Stimulated activated CD8-positive, alpha-beta memory T cell treated with anti-CD3 and anti-CD28 coated beads, Interleukin-15, amount 100 ng/mL, for 1 hour (primary cell): ENCODE results near the gene FAHD2B.
"Not testable (repeated sequence)": the region's sequence is repeated elsewhere in the genome, so short reads cannot be mapped to it uniquely, and the experiment has no call there.

Source experiments
- DNase-seq: peaks from one replicate; pipeline ENCODE4 v3.0.0-alpha.2; 2020; ENCODE audit warnings: low read depth

The FAHD2B gene, protein sequence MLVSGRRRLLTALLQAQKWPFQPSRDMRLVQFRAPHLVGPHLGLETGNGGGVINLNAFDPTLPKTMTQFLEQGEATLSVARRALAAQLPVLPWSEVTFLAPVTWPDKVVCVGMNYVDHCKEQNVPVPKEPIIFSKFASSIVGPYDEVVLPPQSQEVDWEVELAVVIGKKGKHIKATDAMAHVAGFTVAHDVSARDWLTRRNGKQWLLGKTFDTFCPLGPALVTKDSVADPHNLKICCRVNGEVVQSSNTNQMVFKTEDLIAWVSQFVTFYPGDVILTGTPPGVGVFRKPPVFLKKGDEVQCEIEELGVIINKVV

DNA sequence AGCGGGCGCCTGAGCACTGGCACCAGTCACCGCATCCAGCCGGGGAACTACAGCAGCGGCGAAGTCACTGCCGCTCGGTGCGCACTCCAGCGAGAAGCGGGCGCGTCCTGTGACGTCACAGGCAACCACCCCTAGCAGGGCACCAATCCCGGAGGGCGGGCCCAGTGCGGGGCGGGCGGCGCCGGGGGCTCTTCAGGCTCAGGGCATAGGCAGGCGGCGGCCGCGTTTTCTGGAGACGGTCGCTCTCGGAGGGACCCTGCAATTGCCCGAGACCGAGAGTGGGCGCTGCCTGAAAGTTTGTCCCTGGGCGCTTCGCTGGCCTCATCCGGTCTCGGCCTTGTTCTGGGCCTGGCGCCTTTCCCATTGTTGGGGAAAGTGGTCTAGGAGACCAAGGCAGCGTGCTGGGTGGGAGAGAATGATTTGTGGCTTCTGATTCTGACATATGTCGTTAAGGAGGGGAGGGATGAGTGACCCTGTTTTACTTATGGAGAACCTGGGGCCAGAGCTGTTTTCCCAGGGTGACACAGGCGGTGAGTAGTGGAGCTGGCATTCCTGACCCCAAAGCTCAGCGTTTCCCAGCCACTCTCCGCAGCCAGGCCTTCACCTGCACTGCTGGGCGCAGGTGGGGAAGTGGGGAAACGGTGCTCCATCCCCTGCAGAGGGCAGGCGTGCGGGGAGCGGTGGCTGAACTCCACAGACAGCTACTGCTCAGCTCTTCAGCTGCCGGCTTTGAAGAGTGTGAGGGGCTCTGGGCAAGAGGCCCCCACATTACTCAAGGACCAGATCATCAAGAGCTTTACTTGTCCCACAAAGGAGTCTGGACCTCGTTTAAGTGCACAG, at the start of gene FAHD2B:
Gene FAHD2B (minus strand): TSS at position 111 of the 840 bp plus-strand sequence. CDS start 3,176 bp downstream, outside the sequence.
- peak; percentile 72 for DNase-seq

DNA sequence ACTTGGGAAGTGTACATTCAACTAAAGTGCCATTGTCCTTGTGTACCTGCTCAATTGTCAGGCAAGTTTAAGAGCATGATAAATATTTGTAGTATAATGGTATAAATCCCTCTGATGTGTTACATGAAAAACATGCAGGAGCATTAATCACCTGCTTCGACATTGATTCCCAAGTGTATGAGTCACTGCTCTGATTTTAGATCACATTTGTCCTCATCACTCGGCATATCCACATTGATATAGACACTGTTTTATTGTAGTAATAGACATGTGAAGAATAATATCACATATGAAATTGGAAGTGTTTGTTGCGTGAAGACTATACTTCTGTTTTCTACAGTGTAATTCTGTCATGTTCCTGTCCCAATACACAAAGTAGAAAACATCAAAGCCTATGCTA, 49.3 kb upstream of the FAHD2B start:
- not testable (repeated sequence) for DNase-seq

DNA sequence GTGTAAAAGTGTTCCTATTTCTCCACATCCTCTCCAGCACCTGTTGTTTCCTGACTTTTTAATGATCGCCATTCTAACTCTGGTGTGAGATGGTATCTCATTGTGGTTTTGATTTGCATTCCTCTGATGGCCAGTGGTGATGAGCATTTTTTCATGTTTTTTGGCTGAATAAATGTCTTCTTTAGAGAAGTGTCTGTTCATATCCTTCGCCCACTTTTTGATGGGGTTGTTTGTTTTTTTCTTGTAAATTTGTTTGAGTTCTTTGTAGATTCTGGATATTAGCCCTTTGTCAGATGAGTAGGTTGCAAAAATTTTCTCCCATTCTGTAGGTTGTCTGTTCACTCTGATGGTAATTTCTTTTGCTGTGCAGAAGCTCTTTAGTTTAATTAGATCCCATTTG, 34.4 kb upstream of the FAHD2B start:
- DNase-seq: not testable (repeated sequence)

DNA sequence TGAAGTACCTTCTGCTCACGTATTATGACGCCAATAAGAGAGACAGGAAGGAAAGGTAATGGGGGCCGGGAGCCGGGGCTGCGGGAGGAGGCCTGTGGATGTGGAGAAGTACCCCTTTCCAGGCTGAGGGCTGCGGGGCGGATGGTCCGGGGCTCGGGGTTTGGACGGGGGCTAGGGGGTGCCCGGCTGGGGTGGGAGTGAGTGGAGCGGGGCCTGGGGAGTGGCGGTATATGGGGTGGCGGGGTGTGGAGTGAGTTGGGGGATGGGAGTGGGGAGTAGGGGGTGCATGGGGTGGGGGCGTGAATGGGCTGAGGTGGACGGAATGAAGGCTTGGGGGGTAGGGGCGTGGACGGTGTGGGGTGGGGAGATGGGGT, 19.2 kb upstream of the FAHD2B start:
- DNase-seq: not testable (repeated sequence)

DNA sequence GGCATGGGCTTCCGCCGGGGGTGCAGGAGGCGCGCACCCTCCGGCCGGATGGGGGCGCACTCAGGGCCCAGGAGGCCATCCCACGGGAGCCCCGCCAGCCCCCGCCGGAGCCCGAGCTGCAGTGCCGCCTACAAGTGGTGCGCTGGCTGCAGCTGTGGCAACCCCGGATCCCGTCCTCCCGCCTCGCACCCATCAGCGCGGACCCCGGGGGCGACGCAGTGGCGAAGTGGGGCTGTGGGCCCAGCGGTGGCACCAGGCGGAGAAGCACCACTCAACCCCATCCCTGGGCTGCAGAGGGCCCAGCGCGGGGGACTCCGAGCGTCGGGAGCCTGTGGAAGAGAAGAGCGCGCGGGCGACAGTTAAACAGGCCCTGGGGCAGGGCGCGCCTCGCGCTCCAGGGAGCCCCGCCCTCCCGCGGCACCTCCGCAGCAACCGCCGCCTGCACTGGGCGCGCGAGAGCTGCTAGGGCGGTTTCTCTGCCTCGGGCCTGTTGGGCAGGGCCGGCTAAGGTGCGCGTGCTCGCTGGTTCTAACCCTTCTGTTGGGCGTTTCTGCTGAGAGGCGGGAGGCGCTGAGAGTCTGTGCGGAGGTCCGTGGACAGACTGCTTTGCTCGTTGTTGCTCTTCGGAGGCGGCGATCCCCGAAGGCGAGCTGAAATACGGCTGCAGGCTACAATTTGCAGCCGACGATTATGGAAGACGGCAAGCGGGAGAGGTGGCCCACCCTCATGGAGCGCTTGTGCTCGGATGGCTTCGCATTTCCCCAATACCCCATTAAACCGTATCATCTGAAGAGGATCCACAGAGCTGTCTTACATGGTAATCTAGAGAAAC, 18.6 kb upstream of the FAHD2B start, which contains the start of gene ANKRD36:
Gene ANKRD36 (plus strand): TSS at position 104 of the 832 bp plus-strand sequence. CDS start 587 bp downstream, at position 691.
- DNase-seq: peak; percentile 53

DNA sequence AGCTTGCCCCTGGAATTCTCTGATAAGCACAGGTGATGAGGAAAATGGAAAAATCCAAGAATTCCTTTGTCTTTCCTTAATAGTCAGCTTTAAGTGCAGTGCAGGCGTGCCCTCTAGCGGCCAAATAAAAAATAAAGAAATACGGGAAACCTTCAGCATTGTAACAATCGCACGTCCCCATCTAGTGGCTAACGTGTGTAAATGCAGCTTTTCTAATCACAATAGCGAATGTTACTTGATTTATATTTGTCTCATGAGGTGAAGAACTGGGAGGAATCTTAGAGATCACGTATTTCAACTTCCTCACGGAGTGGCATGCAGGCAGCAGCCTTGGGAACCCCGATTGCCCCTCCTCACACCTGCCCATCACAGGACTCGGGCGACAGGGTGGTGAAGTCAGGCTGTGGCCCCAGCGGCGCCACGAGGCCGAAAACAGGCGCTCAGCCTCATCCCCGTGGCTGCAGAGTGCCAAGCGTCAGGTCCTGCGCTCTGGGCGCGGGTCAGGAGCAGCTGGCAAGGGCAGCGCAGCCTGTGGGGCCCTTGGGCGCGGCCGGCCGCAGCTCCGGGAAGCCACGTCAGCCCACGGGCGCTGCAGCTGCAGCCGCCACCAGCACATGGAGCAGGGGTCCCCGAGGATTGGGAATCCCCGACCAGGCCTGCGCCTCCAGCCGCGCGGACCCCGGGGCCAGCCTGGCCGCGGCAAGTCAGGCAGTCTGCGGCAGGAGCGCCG, 17.8 kb upstream of the FAHD2B start:
- peak; percentile 34 for DNase-seq

DNA sequence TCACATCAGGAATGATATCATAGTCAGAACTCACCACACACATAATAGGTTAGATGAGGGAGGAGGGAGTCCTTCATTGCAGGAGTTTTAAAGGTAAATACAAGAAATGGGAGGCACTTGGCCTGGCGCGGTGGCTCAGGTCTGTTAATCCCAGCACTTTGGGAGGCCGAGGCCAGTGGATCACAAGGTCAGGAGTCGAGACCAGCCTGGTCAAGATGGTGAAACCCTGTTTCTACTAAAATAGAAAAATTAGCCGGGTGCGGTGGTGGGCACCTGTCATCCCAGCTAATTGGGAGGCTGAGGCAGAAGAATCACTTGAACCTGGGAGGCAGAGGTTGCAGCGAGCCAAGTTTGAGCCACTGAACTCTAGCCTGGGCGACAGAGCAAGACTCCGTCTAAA, 16.6 kb upstream of the FAHD2B start:
- not testable (repeated sequence) for DNase-seq

DNA sequence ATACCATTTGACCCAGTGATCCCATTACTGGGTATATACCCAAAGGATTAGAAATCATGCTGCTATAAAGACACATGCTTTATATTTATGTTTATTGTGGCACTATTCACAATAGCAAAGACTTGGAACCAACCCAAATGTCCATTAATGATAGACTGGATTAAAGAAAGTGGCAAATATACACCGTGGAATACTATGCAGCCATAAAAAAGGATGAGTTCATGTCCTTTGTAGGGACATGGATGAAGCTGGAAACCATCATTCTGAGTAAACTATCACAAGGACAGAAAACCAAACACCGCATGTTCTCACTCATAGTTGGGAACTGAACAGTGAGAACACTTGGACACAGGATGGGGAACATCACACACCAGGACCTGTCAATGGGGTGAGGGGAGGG, 12.2 kb upstream of the FAHD2B start:
- not testable (repeated sequence) for DNase-seq

DNA sequence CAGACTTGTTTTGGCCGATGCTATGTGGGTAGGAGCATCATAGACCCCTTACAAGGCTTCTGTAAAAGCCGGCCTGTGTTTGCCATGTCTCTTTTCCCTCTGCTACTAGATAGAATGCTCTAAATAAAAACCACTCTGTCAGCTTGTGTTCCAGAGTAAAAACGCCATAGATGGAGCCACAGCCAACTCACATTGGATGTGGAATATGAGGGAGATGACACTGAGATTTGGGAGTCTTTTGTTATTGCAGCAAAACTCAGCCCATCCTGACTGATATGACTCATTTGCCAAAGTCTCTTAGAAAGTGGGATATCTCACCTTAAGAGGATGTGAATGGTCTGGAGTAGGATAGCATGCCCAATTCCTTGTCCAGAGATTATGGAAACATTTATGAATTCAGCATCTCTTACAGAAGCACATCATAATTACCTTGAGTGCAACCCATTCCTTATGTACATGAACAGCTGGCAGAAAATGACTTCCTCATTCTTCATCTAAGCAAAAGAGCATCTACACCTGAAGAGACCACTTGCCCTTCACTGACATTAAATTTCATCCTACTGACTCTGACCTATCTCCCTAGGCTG, 4.2 kb upstream of the FAHD2B start:
- DNase-seq: not testable (repeated sequence)

DNA sequence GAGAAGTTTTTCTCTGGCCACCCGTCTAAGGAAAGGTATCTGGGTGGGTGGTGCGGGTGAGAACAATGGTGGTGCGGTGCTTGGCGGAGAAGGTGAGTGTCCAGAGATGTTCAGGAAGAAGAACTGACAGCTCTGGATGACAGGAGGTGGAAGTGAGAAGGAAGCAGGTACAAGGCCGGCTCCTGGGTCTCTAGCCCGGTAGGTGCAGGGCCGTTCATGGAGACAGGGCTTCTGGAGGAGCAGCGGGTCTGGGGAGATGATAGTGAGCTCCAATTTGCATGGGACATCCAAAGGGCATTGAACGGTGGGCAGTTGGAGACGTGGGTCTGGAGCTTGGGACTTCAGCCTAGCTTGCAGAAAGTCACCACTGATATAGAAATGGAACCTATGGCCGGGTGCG, 979 bp upstream of the FAHD2B start:
- no peak for DNase-seq

DNA sequence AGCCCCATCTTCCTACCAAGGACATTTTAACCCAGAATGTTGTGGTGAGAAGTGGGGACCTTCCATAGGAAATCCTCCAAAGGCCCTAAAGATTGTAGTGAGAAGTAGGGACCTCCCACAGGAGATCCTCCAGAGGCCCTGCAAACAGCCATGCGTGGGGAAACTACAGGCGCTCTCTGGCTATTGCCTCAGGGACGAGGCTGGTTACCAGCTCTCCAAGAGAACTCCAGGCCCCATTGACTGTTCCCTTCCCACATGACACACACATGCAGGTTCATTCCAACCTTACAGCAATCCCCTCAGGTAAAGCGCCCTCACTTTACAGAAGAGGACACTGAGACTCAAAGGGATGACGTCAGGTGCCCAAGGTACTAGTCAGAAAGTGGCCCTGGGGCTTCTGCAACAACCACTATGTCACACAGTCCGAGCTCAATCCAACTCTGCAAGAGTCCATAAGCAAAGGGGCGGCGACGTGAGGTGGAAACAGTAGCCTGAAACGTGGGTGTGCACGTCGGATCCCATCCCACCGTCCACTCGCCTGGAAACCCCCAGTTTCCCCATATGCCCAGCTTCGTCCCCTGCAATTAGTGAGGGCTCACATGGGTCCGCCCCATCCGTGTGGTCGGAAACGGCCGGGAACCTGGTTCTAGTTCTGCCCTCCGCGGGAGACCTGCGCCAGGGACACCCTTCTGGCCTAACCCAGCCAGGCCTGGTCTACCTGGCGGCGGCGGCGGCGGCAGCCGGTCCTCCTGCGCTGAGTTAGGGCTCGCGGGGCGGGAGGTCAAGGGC, 505 bp downstream of the FAHD2B start:
- DNase-seq: not testable (repeated sequence)

DNA sequence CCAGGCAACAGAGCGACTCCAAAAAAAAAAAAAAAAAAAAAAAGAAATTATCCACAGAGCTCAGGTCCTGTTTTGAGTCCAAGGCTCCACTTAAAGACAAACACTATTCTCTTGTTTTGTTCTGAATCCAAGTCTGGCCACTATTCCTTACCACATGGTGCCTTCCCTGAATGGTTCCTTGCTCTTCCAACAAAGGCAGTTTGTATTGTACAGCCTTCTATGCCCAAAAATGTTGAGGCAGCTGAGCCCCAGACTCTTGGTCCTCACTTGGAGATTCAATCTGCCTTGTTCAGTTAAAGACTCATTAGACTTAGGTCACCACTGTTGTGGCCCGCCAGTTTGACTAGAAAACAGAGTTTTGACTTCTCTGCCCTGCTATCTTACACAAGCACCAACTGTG, 1.7 kb downstream of the FAHD2B start:
- not testable (repeated sequence) for DNase-seq

DNA sequence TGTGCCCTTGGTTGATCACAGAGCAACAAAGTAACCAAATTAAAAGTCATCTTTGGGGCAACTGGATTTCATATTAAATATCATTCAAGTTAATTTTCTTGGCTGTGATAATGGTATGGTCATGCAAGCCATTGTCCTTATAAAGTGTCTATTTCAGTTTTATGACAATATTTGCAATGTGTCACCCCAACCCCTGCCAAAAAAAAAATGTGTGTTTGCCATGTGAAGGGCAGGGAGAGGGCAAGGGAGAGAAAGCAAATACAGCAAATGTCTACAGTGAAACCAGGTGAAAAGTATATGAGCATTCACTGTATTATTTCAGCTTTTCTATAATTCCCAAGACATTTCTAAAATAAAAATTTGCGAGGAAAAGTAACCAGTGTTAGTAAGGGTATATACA, 6.0 kb downstream of the FAHD2B start:
- DNase-seq: not testable (repeated sequence)

DNA sequence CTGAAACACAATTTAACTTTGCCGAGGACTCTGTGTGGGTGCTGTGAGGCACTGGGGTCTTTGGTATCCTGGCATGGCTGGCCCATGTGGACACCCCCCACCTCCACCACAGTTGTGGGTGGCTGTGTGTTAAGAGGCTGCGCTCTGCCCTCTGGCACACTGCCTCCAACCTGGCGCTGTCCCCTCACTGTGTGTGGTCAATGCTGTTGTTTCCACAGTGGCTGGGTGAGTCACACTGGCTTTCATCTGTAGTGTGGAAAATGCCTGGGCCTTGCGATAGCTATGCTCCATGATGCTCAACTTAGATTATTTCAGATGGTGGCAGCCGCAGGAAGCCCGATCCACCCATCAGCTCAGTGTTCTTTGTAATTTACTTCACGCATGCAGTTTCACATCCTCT, 9.6 kb downstream of the FAHD2B start:
- not testable (repeated sequence) for DNase-seq

DNA sequence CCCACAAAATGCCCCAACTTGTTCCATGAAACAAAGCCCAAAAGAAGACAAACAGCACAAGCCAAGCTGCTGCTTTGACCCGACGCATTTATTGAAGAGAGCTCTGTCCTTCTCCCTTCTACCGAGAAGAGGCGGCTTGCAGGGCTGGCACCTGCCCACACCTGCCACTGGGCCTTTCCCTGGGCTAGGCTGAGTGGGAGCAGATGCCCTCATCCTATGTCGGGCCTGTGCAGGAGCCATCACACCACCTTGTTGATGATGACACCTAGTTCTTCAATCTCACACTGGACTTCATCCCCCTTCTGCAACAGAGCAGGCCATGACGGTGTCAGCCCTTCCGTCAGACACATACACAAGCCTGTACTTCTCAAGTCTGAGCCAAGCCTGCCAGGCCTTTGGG, 11.2 kb downstream of the FAHD2B start:
- not testable (repeated sequence) for DNase-seq

DNA sequence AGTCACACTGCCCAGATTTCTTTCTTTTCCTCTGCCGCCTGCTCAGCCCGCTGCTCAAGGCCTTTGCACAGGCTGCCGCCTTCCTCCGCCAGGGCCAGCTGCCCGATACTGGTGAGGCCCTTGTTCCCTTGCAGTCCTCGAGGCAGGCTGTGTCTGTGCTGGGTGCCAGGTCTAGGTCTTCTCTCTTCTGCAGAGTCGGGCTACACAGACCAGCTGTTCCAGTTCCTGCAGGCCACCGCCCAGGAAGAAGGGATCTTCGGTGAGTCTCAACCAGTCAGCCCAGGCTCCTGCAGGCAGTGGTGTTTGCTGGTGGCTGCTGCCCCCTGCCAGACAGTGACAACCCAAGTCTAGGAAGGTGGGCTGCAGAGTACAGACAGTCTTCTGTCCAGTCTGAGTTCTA, 12.5 kb downstream of the FAHD2B start:
- DNase-seq: not testable (repeated sequence)

DNA sequence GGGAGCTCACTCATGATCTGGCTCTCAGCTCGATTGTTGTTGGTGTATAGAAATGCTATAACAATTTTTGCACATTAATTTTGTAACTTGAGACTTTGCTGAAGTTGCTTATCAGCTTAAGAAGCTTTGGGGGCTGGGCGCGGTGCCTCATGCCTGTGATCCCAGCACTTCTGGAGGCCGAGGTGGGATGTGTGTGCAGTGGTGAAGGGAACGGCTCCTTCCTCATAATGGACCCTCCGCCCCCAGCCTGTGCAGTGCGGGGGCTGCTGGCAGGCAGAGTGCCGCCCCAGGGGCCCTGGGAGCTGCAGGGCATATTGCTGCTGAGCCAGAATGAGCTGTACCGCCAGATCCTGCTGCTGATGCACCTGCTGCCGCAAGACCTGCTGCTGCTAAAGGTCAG, 13.8 kb downstream of the FAHD2B start:
- DNase-seq: not testable (repeated sequence)

DNA sequence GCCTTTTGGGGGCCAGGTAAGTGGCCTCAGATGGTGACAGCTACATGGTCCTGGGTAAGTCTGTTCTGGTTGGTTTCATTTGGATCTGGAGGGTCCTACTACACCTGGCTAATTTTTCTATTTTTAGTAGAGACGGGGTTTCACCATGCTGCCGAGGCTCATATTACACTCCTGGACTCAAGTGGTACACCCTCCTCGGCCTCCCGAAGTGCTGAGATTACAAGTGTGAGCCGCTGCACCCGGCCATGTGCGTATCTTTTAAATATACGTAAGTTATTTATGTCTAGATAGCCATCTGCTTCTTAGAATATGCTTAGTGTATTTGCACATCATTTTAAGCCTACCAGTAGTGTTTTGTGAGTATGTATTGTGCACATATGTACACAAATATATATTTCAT, 17.5 kb downstream of the FAHD2B start:
- DNase-seq: not testable (repeated sequence)

DNA sequence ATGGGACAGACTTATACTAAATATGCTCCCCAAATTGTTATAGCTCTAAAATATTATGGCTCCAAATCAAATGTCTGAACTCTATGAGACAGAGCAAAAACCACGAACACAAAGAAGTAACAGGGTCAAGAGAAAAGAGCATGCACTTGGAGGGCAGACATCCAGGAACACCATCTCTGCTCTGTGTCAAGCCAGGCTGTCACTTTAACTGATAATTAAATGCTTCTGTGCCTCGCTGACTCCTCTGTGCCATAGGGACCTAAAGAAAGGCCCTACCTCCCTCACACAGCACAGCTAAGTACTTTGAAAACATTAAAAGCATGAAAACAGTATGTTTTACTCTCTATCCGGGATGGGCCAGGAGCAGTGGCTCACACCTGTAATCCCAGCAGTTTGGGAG, 23.8 kb downstream of the FAHD2B start:
- DNase-seq: not testable (repeated sequence)

DNA sequence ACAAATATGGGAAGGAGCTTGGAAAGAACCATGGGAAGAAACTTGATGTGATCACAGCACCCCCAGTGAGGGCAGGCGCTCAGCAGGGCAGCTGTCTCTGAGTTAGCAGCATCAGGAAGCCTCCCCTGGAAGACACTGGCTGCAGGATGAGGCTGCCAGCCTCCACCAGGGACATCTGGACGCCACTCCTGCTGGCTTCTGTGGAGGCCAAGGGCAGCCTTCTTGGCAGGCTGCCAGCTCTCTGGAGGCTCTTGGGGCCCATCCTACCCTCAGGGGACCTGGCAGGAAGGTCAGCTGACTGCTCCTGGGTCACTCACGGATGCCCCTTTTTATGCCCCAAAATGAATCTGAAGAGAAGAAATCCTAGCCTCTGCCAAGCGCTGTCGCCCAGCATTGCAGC, 26.0 kb downstream of the FAHD2B start:
- not testable (repeated sequence) for DNase-seq
